ENCODE data around the gene IGF1R. TPM values are rescaled to one million over a fixed set of nuclear protein-coding genes. Genes with fewer than 3 reads are reported as not detected.

Gene IGF1R
- total RNA-seq, 2 experiments from 2014 or later: 22.8 to 24.7 TPM

- no peak for DNase-seq
- ChIA-PET CTCF (interaction anchor here (1.0 to 2.0 kb wide), 3 partner anchors 13 to 106 kb away, joined by 3 to 4 read pairs (median 4); no protein-coding TSS in a partner anchor), POLR2A (no interaction called here)
- Mint-ChIP-seq H3K27ac (no peak overlapping the region), H3K4me3 (no peak overlapping the region), H3K9me3 (no peaks in the 10 kb centered on the region), H3K27me3 (no peaks in the 10 kb centered on the region), H3K4me1 (ENCODE audit: low read depth) (peaks cover 51% of the 10 kb centered on the region), H3K36me3 (ENCODE audit: low read depth) (peaks cover 3% of the 10 kb centered on the region)
- no peak for TF ChIP-seq CTCF (IDR thresholded peaks at IDR 0.05)
- ATAC-seq: no peak
- intact Hi-C loops (cut with micrococcal nuclease): no loop called here
These were observed 24.8 kb downstream of the IGF1R start for GRCh38 chr15:98673133-98673532.

- POLR2A ChIA-PET: no interaction called here
- TF ChIP-seq CTCF (IDR thresholded peaks at IDR 0.05): no peak
- CTCF ChIA-PET: interaction anchor here (2.0 kb wide), 1 partner anchor 105 kb away, joined by 4 read pairs; no protein-coding TSS in a partner anchor
- Mint-ChIP-seq H3K27me3 (no peaks in the 10 kb centered on the region), H3K4me3 (no peak overlapping the region), H3K36me3 (ENCODE audit: low read depth) (peaks cover 3% of the 10 kb centered on the region), H3K27ac (no peak overlapping the region), H3K4me1 (ENCODE audit: low read depth) (peaks cover 41% of the 10 kb centered on the region), H3K9me3 (no peaks in the 10 kb centered on the region)
- DNase-seq (no peak), ATAC-seq (no peak)
- intact Hi-C loops (cut with micrococcal nuclease): no loop called here
These were observed 26.0 kb downstream of the IGF1R start for GRCh38 chr15:98674336-98674735.

GRCh38 chr15:98676586-98677270, 28.4 kb downstream of the IGF1R start:
- no peaks in the 10 kb centered on the region for H3K27me3 Mint-ChIP-seq
- CTCF ChIA-PET: no interaction called here
- ATAC-seq (no peak), DNase-seq (no peak)
- no peaks in the 10 kb centered on the region for H3K9me3 Mint-ChIP-seq
- H3K4me3 Mint-ChIP-seq: no peak overlapping the region
- intact Hi-C loops (cut with micrococcal nuclease): no loop called here
- H3K27ac Mint-ChIP-seq: no peak overlapping the region
- peaks cover 3% of the 10 kb centered on the region for H3K36me3 Mint-ChIP-seq (ENCODE audit: low read depth)
- POLR2A ChIA-PET: no interaction called here
- TF ChIP-seq CTCF (IDR thresholded peaks at IDR 0.05): no peak
- peaks cover 23% of the 10 kb centered on the region for H3K4me1 Mint-ChIP-seq (ENCODE audit: low read depth)

- TF ChIP-seq CTCF (IDR thresholded peaks at IDR 0.05): no peak
- peaks cover 3% of the 10 kb centered on the region for H3K36me3 Mint-ChIP-seq (ENCODE audit: low read depth)
- no peaks in the 10 kb centered on the region for H3K9me3 Mint-ChIP-seq
- H3K27me3 Mint-ChIP-seq: no peaks in the 10 kb centered on the region
- ATAC-seq (no peak), DNase-seq (no peak)
- peaks cover 28% of the 10 kb centered on the region for H3K4me1 Mint-ChIP-seq (ENCODE audit: low read depth)
- no peak overlapping the region for H3K27ac Mint-ChIP-seq
- ChIA-PET POLR2A (no interaction called here), CTCF (no interaction called here)
- intact Hi-C loops (cut with micrococcal nuclease): no loop called here
- no peak overlapping the region for H3K4me3 Mint-ChIP-seq
These were observed 29.2 kb downstream of the IGF1R start for GRCh38 chr15:98677345-98678059.

GRCh38 chr15:98678484-98678883, 30.1 kb downstream of the IGF1R start:
- no peak for TF ChIP-seq CTCF (IDR thresholded peaks at IDR 0.05)
- intact Hi-C loops (cut with micrococcal nuclease): no loop called here
- Mint-ChIP-seq H3K9me3 (no peaks in the 10 kb centered on the region), H3K27me3 (no peaks in the 10 kb centered on the region), H3K36me3 (ENCODE audit: low read depth) (peaks cover 3% of the 10 kb centered on the region), H3K4me1 (ENCODE audit: low read depth) (peaks cover 32% of the 10 kb centered on the region), H3K27ac (no peak overlapping the region), H3K4me3 (no peak overlapping the region)
- ChIA-PET CTCF (interaction anchor here (1.4 kb wide), 1 partner anchor 10 kb away, joined by 5 read pairs; no protein-coding TSS in a partner anchor), POLR2A (interaction anchor here (0.9 kb wide), 1 partner anchor 234 kb away, joined by 3 read pairs; no protein-coding TSS in a partner anchor)
- no peak for ATAC-seq
- no peak for DNase-seq

Data from activated CD8-positive, alpha-beta T cell treated with anti-CD3 and anti-CD28 coated beads for 36 hours (primary cell).